Measurements from ENCODE around the gene HINT3. TPM values are rescaled to one million over a fixed set of nuclear protein-coding genes. Genes with fewer than 3 reads are reported as not detected.
A peak's percentile ranks its signal among the peaks of the same experiment; 100 is the strongest.
"Not testable (repeated sequence)": the region's sequence is repeated elsewhere in the genome, so short reads cannot be mapped to it uniquely, and the experiment has no call there.

Gene HINT3
- total RNA-seq, 2 donors from 2014 or later: 22.5 to 28.4 TPM

DNA sequence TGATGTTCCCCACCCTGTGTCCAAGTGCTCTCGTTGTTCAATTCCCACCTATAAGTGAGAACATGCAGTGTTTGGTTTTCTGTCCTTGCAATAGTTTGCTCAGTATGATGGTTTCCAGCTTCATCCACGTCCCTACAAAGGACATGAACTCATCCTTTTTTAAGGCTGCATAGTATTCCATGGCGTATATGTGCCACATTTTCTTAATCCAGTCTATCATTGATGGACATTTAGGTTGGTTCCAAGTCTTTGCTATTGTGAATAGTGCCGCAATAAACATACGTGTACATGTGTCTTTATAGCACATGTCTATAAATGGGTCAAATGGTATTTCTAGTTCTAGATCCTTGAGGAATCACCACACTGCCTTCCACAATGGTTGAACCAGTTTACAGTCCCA, 21.1 kb upstream of the HINT3 start:
- not testable (repeated sequence) for DNase-seq (ENCODE audit: low spot score)

DNA sequence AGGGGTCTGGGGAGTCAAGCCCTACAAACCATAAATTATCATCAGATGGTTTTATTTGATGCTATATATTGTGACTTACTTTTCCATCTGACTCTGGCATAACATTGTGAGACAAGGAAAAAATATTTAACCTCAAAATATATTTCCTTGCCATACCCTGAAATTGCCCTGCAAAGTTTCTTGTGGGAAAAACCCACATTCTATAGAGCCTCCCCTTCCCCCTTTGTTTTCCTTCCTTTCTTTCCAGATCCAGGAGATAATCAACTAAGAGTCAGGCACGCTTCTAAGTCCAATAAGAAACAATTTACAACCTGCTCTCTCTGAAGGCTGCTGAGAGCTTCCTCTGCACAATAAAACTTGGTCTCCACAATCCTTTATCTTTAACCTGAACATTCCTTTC, 17.5 kb upstream of the HINT3 start:
- intact Hi-C loops (cut with DNase I): no loop called here
- DNase-seq (ENCODE audit: low spot score): no peak

More for the DNA sequence above, 21.1 kb upstream of the HINT3 start:
- intact Hi-C loops (cut with DNase I): not testable (repeated sequence)

DNA sequence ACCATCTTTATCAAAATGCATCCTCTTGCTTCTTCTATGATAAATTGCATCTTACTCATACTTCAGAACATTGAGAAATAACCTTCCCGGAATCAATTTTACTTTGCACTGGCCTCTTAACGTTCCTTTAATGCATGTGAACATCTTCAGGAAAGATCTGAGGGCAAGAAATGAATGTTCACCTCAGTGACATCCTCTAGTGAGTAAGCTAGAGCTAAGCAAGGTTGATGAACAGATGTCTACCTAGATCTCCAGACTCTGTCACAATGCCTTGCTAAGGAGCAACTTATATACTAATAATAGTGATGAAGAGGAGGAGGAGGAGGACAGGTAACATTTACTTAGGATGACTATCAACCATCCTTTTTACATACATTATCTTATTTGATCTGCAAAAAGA, 16.8 kb upstream of the HINT3 start:
- no peak for DNase-seq (ENCODE audit: low spot score)
- intact Hi-C loops (cut with DNase I): no loop called here

DNA sequence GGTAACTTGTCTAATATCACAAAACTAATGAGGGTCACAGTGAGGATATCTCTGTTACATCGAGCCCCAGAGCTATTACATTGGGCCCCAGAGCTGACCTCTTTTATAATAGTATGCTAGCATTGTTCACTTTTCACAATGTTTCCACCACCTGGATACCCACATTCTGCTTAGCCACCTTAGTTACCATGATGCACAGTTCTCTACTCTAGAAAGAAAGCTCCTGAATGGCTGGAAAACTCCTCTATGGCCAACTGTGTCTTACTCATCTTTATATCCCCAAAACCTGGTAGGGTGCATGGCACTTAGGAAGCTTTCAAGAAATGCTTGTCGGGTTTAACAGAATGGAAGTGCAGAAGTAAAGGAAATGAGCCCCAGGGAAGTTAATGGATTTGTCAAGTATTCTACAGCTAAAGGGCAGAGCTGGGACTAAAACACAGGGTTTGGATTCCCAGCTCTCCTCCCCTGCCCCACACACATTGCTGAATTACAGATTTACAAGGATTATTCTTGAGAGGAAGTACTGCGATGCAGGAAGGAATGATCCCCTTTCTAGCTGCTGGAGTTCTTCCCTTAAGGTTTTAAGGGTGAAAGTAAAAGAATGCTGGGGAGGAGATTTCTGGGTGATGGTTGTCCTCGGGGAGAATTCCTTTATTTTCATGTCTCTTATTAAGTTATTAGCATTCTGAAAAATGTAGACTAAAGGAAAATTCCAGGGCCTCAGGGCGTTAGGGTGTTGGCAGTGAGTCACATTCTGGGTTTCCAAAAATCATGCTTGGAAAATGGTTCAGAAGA, 16.1 kb upstream of the HINT3 start:
- DNase-seq (ENCODE audit: low spot score): no peak
- intact Hi-C loops (cut with DNase I): no loop called here

DNA sequence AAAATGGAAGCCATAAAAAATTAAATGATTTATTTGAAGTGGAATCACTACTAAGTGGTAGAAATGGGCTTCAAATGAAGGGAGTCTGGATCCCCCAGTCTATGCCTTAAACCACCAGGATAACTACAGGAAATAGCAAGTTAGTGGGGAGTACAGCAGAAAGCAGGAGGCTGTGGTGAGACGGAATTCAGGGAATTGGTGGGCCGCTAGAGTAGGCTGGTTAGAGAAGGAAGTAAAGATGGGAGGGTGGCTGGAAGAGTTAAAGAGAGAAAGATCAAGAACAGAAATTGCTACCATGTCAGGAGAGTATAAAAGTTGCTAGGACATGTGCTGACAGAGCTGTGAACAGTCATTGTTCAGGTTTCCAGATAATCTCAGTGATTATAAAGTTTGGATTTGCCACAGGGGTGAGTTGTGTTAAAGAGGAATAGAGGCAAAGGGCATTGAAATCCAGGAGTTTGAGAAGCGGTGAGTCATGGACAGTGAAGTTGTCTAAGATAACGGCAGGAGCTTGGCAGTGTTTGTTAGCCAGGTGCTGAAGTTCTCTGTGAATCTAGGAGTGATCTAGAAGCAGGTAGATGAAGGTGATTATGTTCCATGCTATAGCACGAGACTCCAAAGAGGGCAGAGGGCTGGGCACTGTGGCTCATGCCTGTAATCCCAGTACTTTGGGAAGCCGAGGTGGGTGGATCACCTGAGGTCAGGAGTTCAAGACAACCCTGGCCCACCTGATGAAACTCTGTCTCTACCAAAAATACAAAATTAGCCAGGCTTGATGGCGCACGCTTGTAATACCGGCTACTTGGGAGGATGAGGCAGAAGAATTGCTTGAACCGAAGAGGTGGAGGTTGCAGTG, 13.7 kb upstream of the HINT3 start:
- intact Hi-C loops (cut with DNase I): no loop called here
- no peak for DNase-seq (ENCODE audit: low spot score)

DNA sequence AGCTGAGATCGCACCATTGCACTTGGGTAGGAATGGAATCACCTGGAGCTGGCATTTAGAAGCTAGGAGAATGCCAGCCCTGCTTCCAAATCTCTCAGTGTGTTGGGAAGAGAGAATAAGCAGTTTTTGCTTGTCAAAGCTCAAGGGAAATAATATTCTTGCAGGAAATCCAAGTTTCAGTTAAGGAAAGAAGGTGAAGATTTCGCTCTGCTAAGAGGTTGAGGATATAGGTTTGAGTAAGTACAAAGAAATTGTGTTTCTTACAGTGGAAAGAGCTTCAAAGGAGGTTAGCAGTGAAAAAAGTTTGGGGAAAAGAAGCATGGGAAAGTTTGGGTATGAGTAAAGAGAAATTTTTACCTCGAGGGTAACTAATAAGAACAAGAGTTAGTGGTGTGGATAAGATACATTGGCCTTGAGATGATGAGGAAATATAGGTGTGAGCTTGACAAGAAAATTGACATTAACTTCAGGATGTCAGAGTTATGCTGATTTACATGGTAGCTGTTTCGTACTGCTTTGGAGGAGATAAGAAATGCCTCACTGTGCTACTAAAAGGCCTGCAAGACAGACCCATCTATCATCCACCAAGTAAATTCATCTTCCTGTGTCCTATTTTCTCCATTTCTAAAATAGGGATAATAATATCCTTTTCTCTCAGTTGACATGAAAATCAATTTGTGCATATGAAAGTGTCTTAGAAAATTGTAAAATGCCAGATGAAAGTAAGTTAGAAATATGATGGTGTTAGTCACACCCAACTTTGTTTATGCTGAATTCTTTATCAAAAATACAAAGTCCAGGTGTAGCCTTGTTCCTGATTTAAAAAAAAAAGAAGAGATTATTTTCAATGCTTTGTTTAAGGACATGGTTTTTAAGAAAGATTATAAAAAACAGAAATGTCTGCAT, 12.8 kb upstream of the HINT3 start:
- intact Hi-C loops (cut with DNase I): no loop called here
- no peak for DNase-seq (ENCODE audit: low spot score)

DNA sequence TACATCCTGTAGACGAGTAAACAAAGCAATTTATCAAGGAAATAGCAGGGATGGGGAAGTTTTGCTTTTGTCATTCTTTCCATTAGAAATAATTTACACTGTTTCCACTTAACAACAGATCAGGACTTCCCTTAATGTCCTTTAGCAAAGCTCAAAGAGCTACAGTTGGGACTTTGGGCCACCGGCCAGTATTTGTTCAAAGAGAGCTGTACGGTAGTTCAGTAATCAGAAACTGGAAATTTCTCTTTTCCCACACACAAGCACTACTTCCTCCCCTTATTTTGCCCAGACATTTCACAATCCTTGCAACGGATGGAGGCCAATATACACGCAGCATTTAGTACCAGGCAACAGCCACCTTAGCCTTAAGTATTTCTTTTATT, 12.1 kb upstream of the HINT3 start:
- peak; percentile 88 for DNase-seq (ENCODE audit: low spot score)
- intact Hi-C loops (cut with DNase I): no loop called here

DNA sequence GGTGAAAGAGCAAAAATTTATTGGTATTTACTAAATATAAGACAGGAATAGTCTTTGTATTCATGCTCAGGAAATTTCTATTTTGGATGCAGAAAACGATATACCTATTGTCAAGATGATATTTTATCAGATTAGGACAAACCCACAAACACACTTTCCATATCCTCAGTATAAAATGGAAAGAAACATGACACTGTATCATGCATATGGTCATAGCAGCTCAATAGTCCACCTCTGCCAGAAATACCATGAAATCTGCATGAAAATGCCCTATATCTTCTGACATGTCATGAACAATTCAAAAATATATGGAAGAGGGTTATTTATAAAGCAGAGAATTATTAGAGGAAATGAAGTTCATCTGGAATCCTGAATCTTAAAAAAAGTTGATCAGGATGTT, 11.7 kb upstream of the HINT3 start:
- DNase-seq (ENCODE audit: low spot score): no peak
- intact Hi-C loops (cut with DNase I): no loop called here

DNA sequence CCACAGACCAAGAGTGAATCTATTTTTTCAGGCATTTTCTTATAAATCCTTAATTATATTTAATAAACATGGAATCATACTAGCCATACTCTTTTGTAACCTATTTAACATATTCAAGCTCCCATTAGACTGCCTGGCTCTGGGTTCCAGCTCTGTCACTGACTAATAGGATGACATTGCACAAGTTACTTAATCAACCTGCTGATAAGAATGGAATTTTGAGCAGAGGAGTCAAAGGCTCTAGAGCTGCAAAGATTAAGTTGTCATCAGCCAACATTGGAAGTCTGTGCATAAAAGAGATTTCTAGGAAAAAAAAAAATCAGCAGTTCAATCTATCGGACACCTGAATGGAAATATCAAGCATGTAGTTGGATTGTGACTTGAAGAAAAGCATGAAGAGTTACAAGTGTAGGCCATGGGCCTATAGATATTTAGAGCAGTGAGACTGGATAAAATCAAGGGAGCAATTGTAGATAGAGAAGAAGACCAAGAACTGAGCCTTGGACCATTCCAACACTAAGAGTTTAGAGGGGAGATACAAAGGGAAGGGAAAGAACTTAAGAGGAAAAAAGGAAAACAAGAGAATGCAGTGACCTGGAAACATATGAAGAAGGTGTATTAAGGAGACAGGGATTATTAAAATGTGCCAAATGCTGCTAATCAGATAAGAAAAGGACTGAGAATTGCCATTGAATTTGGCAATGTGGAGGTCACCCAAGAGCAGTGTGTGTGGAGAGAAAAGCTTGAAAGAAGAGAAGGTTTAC, 11.0 kb upstream of the HINT3 start:
- no peak for DNase-seq (ENCODE audit: low spot score)
- intact Hi-C loops (cut with DNase I): no loop called here

DNA sequence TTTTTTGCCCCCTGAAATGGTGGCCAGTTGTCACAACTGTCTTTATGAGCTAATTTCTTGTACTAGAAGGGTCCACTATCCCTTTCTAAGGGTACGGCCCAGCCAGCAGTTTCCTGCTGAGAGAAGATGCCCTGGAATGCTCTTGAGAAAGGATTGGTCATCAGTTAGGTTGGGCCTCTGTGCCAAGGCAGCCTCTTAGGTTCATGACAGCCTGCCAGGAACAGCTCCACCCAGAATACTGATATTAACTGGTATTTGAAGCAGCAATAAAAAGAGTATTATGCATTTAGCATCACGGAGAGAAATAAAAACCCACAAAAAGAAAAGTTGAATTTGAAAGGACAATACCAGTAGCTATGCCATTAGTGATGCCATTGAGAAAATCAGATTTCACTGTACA, 9.0 kb upstream of the HINT3 start:
- peak; percentile 81 for DNase-seq (ENCODE audit: low spot score)
- intact Hi-C loops (cut with DNase I): no loop called here

DNA sequence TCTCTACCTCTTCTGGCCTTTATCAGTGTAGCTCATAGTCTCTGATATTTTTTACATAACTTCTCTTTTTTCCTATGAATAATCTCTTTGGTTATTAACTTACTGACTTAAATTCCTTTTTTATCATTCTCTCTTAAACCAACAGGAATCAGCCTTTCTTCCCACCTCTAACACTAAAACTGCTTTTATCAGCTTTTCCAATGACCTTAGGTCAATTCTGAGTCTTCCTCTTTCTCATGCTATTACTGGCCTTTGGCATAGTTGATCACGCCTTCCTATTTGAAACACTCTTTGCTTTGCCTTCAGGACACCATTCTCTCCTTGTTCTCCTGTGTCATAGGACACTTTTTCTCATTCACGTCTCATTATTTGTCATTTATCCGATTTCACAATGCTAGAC, 8.1 kb upstream of the HINT3 start:
- intact Hi-C loops (cut with DNase I): no loop called here
- DNase-seq (ENCODE audit: low spot score): no peak

DNA sequence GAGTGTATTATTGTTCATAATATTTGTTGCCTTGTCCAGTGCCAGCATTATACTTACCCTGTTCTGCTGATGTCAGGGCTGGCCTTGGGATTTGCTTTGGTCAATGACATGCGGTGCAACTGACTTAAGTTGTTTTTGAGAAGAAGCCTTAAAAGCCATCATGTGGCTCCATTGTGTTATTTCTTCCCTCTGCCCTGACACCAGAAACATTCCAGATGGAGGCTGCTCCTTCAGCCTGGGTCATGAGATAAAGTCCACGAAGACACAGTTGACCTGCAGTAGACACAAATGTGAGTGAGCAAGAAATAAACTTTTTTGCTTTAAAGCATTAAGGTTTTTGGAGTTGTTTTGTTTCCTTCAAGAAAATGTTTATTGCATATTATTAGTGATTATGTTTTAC, 7.5 kb upstream of the HINT3 start:
- intact Hi-C loops (cut with DNase I): no loop called here
- DNase-seq (ENCODE audit: low spot score): no peak

DNA sequence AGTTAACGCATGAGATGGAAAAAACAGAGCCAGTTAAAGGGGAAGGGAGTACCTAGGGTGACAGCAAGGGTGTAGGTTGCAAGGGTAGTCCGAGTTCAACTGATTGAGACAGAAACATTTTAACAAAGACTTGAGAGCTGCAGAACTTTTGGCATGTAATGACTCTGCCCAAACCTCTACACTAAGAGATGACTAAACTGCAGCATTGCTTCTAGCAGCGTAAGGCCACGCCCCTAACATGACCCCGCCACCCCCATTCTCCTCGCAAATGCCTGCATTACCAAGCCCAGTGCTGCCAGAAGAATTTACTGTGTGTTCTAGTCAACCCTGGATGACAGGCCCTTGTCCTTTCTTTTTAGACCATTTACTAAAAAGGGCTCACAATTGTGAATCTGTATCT, 6.3 kb upstream of the HINT3 start:
- intact Hi-C loops (cut with DNase I): no loop called here
- DNase-seq (ENCODE audit: low spot score): no peak

DNA sequence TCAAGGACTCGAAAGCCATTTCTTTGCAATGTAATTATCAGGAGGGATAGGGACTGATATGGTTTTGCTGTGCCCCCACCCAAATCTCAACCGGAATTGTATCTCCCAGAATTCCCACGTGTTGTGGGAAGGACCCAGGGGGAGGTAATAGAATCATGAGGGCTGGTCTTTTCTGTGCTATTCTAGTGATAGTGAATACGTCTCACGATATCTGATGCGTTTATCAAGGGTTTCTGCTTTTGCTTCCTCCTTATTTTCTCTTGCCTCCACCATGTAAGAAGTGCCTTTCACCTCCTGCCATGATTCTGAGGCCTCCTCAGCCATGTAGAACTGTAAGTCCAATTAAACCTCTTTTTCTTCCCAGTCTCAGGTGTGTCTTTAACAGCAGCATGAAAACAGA, 5.9 kb upstream of the HINT3 start:
- DNase-seq (ENCODE audit: low spot score); intact Hi-C loops (cut with DNase I): not testable (repeated sequence)

DNA sequence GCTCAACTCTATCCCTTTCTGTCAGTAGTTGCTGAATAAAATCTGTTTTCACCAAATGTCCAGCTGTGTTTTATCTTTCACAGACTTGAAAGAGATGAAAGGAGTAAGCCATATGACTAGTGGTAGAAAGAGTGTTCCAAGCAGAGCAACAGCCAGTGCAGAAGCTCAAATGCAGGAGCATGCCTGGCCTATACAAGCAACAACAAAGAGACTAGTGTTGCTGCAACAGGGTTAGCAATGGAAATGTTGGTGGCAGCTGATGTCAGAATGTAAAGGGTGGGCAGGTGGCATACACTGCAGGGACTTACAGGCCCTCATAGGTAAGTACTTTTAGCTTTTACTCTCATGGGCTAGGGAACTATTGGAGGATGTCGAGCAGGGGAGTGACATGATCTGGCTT, 5.2 kb upstream of the HINT3 start:
- intact Hi-C loops (cut with DNase I): no loop called here

DNA sequence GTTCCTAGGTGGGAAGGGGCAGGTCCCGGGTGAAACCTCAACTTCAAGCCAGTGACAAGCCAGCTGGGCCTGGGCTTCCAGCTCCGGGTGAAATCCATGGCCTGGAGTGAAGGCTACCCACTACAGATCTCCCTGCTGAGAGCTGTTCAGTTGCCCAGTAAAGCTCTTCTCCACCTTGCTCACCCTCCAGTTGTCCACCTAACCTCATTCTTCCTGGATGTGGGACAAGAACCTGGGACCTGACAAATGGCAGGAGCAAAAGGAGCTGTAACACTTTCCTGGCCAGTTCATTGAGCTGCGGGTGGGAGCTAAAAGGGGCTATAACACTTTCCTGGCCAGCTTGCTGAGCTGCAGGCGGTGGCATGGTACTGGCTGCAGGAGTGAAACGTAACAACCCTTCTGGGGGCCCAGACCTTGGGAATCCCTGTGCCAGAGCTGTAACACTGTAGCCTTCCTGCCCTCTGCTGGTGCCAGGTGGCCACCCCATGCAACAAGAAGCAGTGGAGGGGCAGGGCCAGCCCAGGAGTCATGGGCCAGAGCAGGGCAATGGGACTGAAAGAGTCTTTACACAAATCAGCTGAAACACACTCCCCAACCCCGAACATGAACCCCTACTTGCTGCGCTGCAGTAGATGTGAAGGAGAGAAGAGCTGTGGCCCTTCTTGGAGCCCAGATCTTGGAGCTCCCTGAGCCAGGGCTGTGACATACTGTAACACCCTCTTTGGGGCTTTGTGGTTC, 3.6 kb upstream of the HINT3 start:
- intact Hi-C loops (cut with DNase I): no loop called here

More for the DNA sequence above, 5.2 kb upstream of the HINT3 start:
- no peak for DNase-seq (ENCODE audit: low spot score)

DNA sequence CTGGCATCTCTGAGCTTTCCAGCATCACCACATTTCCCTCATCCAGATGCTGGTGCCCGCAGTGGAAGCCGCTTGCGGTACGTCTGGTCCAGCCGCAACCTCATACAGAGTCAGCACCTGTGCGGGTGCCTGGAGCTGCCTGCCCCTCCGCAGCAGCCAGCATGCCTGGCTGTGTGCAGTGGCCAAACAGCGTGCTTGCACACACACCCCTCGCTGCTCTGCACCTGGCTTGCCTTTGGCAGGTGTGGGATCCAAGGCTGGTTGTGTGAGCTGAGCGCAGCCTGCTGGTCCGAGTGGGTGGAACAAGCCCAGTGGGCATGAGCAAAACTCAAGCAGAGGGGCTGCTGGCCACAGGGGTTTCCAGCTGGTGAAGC, 3.1 kb upstream of the HINT3 start:
- intact Hi-C loops (cut with DNase I): no loop called here
- DNase-seq (ENCODE audit: low spot score): no peak

More for the DNA sequence above, 3.6 kb upstream of the HINT3 start:
- no peak for DNase-seq (ENCODE audit: low spot score)

DNA sequence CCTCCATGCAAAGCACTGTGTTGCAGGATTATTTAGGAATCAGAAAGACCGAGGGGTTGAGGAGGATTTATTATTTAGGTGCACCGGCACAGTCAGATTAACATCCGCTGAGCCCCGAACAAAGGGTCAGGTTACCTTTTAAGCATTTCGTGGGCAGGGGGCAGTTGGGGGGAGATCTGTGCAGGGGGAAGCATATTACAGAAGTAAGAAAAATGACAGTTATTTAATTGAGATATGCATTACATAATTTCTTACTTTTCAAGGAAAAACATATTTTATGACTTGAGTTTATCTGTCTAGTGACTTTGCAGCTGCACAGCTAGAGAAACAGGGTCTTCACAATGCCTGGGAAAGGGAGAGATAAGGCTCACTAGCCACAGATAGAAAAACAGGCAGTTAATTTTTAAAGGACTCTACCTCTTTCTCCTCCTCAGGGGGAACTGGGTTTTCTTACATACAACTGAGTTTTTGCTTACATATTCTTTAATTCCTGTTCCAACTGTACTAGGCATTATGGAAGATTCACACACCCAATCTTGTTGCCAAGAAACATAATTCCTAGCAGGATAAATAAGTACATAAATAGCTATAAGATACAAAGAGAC, 1.7 kb upstream of the HINT3 start:
- no peak for DNase-seq (ENCODE audit: low spot score)
- intact Hi-C loops (cut with DNase I): loop anchor here in 1 of 2 donors (5.0 kb wide), 1 partner anchor 173 kb away; no protein-coding TSS in a partner anchor

Measured in posterior vena cava (tissue), 2 donors.